Fibroblast of upper back skin (primary cell): ENCODE data around the gene EXOSC5.
"Not testable (repeated sequence)": the region's sequence is repeated elsewhere in the genome, so short reads cannot be mapped to it uniquely, and the experiment has no call there.

Source experiments
- DNase-seq: peaks from one replicate; pipeline ENCODE4 v3.0.0-alpha.2; 2013

The EXOSC5 gene

DNA sequence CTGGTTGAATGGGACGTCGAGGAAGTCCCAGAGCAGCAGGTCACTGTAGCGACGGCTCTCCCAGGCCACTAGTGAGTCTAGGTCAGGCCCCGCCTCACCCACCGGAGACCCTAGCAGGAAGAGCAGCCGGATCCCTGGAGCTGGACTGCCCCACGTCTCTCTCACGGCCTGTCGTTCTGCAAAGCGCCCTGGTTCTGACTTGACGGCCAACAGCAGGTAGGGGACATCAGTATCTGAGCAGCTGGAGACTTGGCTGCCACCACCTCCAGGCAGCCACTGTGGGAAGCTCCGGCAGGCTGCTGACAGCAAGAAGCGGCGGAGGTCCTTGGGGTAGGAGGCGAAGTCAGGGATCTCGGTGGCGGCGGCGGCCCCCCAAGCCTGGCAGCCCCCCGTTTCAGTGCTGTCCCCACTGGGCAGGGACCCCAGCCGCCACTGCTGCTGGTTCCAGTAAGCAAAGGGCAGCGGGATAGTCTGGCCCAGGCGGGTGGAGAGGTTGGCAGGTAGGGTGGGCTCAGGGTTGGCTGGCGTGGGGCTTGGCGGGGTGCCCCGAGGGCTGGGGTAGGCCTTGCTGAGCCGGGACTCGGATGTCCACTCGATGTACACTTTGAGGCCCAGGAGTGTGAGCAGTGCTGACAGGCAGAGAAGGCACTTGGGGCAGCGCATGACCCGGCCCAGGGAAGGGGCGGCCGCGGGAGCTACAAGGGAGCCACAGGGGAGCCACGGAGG lies 29.1 kb upstream of the EXOSC5 start:
- DNase-seq, result no peak

DNA sequence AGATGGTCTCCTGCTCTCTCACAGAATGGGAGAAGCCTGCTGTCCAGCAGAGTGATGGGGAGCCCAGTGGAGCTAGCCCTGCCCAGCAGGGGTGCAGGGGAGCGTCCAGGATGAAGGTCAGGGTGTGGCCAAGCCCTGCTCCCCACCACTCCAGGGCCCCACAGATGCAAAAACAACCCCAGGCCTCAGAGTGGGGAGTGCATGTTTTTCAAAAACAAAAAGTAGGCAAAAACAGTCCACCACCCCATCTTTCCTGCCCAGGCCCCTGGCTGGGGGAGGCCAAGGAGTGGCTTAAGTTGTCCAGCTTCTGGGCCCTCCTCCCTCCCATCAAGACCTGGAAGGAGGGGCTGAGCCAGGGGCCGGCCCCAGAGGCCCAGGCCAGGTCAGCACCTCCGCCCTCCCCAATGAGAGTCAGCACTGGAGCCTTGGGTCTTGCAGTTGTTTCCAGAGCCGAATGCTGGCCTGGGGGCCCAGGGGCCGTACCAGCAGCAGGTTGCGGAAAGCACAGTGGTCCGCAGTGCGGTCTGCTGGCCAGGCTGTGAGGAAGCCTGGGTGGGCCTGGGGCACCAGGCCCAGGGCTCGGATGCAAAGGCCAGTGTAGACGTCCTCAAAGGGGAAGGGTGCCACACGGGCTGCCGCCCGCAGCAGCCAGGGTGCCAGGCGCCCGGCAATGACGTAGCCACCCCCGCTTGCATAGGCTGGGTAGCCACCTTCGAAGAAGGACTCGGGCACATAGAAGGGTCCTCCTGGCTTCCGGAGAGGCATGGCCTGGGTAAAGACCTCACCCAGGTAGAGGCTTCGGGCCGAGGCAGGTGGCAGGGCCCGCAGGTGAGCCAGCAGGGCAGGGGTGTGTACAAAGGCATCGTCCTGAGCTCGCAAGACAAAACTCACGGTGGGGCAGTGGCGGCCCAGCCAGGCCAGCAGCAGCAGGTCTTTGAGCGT lies 28.3 kb upstream of the EXOSC5 start:
- no peak for DNase-seq

GRCh38 chr19:41424335-41425173 lies 27.4 kb upstream of the EXOSC5 start:
- DNase-seq, result no peak

GRCh38 chr19:41422955-41423354 lies 25.8 kb upstream of the EXOSC5 start:
- DNase-seq, result no peak

GRCh38 chr19:41422456-41422855 lies 25.3 kb upstream of the EXOSC5 start:
- no peak for DNase-seq

DNA sequence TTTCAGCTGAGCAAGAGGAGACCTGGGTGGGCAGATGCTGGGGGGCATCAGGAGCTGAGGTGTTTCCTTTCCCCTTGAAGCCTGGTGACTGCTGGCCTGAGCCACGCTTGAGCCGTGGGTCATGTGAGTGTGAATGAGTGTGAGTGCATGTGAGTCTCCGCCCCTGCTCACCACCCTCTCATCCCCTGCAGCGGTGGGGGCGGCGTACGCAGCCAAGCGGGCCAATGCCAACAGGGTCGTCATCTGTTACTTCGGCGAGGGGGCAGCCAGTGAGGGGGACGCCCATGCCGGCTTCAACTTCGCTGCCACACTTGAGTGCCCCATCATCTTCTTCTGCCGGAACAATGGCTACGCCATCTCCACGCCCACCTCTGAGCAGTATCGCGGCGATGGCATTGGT lies 24.8 kb upstream of the EXOSC5 start:
- DNase-seq, result no peak

- DNase-seq, result no peak
These were observed 24.2 kb upstream of the EXOSC5 start for GRCh38 chr19:41421314-41421713.

DNA sequence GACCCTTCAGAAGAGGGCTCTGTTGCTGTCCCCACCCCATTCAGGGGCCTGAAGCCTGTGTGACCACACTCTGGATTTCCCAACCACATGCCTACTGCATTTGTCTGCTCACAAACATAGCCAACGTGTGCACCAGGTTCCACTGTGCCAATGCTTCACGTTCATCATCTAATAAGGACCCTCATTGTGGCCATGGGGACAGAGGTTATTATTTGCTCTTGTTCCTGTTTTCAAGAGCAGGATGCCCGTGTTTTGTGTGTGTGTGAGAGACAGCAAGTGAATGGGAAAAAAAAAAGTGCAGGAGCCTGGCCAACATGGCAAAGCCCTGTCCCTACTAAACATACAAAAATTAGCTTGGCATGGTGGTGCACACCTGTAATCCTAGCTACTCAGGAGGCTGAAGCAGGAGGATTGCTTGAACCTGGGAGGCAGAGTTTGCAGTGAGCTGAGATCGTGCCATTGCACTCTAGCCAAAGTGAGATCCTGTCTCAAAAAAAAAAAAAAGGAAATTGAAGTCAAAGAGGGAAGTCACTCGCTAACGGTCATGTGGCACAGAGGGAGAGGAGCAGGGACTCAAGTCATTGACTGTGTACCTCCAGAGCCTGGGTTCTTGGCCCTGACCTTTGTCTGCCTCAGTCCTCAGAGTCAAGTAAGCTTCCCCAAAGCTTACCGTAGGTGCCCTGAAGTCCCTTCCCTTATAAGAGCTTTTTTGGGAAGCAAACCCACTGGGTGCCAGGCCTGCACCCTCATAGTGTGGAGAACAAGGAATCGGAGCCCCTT lies 23.1 kb upstream of the EXOSC5 start:
- no peak for DNase-seq

GRCh38 chr19:41416194-41416674 lies 19.1 kb upstream of the EXOSC5 start:
- no peak for DNase-seq

DNA sequence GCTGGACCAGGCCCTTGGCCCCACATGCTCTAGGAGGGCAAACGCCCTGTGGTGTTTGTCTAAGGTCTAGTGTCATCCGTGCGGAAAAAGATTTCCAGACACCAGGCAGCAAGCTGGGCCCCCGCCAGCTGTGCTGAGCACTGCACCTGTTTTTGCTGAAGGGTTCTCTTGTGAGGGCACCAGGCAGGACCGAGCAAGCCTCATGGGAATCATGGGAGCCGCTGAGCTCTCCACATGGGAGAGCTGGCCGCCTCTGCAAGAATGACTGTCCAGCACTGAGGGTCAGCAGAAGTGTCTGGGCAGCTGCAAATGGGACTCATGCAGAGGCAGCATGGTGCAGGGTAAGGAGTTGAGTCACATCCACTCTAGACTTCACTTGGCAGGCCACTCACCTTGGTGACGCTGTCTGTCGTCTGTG lies 18.0 kb upstream of the EXOSC5 start:
- DNase-seq, result no peak

DNA sequence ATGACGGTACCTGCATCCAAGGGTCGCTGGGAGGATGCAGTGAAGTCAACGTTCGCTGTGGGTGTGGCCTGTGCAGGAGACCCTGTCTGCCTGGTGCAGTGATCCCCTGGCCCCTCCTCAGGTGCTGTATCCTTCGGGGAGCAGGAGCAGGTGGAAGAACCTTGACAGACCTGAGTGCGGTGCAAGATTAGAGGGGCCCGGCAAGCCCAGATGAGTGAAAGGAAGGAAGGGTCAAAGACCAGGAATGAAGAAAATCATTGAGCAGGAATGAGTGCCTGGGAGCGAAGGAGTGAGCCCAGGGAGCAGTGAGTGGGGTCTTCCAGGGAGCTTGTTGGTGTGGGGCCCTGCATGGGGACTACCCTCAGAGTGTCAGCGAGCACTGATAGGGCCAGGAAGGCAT lies 17.3 kb upstream of the EXOSC5 start:
- no peak for DNase-seq

GRCh38 chr19:41413947-41414346 lies 16.8 kb upstream of the EXOSC5 start:
- no peak for DNase-seq

- DNase-seq, result no peak
These were observed 15.8 kb upstream of the EXOSC5 start for GRCh38 chr19:41412953-41413352.

- no peak for DNase-seq
These were observed 14.8 kb upstream of the EXOSC5 start for GRCh38 chr19:41411968-41412265.

- DNase-seq, result no peak
These were observed 14.2 kb upstream of the EXOSC5 start for GRCh38 chr19:41411100-41411967.

DNA sequence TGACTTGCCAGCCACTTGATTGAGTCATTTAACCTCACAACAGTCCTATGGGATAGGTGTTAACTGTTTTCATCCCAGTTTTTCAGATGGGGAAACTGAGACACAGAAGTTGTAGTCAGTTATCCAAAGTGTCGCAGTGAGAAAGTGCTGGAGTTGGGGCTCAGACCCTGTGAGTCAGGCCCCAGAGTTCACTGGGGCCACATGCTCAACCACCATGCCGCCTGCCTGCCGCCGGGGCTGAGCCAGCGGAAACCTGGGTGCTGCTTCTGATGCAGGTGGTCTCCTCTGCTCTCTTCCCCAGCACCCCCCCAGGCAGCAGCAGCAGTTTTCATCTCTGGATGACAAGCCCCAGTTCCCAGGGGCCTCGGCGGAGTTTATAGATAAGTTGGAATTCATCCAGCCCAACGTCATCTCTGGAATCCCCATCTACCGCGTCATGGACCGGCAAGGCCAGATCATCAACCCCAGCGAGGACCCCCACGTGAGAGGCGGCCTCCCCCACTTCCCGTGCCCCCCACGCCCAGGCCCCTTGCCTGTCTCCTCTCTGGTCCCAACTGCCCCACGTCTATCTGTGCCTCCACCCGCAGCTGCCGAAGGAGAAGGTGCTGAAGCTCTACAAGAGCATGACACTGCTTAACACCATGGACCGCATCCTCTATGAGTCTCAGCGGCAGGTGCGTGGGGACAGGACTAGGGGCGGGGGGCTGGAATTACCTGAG lies 13.3 kb upstream of the EXOSC5 start:
- DNase-seq, result no peak

DNA sequence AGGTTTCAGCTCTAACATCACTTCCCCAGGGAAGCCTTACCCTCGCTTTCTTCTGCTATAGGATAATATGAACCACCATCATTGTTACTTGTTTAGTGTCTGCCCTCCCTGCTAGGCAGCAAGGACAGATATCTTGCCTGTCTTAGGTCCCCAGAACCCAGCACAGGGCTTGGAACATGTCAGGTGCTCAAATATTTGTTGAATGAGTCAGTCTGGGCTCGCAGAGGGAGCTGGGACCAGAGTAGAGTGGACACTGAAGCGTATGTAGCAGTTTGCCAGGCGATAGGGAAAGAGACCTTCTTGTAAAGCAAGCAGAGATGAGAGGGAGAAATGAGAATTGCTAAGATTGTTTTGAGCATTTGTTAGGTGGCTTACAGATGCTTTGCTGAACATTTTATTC lies 12.1 kb upstream of the EXOSC5 start:
- peak; percentile 12 for DNase-seq

DNA sequence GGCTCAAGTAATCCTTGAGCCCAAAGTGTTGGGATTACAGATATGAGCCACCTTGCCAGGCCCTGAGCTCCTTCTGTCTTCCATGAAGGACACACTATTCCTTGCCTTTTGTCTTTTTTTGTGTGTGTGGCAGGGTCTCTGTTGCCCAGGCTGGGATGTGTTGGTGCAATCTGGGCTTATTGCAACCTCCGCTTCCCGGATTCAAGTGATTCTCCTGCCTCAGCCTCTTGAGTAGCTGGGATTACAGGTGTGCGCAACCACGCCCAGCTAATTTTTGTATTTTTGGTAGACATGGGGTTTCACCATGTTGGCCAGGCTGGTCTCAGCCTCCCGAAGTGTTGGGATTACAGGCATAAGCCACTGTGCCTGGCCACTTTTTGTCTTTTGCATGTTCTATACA lies 11.7 kb upstream of the EXOSC5 start:
- not testable (repeated sequence) for DNase-seq

DNA sequence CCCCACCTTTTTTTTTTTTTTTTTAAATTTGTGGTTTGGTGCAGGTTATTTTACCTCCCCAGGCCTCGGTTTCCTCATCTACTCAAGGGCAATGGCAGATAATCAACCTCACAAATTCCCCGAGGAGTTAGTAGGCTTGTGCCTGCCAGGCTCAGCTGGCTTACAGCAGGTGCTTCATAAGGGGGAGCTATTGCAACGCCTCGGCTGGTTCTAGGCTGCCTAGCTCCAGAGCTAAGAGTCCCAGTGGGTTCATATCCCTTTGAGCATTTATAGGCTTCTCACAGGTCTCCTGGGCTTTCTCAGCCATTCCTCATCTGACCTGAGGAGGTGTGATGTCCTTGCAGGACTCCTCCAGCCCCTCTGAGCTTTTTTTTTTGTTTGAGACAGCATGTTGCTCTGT lies 11.1 kb upstream of the EXOSC5 start:
- no peak for DNase-seq

DNA sequence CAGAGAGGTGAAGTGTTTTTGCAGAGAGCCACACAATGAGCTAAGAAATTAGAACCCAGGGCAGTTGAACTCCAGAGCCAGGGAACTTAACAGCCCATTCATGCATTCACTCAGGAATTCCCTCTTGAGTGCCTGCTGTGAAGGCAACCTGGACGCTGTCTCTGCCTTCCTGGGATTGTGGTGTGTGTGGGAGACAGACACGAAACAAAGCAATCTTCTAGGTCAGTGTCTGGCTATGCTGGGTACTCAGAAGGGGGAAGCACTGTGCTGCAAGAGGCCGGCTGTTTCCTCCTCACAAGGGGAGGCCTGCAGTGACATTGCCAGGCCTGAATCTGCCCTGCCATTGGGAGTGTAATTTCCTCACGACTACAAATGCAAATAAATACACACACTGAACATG lies 10.1 kb upstream of the EXOSC5 start:
- DNase-seq, result no peak

GRCh38 chr19:41405776-41406175 lies 8.6 kb upstream of the EXOSC5 start:
- DNase-seq, result no peak
